Spleen (tissue), 11 donors: ENCODE results near the gene TCP10L. TPM values are rescaled to one million over a fixed set of nuclear protein-coding genes. Genes with fewer than 3 reads are reported as not detected.

Experiments used
- DNase-seq: peaks from one replicate; pipeline ENCODE4 v3.0.0-alpha.2; 2020
- H3K27ac ChIP-seq, 8 donors: fragments of 200-600 bp; sonication (generic) in 7 of 8; 1 replicate in 4 of 8; 2 replicates in 4 of 8; pipeline versions ENCODE4 v1.5.0 to v1.8.0; 2016 to 2021; ENCODE audit warnings: inconsistent platforms in 4 of 8, mild to moderate bottlenecking in 4 of 8, moderate library complexity in 1 of 8
- H3K27me3 ChIP-seq, 7 donors: fragments of 200-600 bp; sonication (generic) in 6 of 7; replicated peaks in 1 of 7; 1 replicate in 4 of 7; 2 replicates in 3 of 7; pipeline versions ENCODE4 v1.5.0 to v1.8.0; 2016 to 2021; ENCODE audit warnings: inconsistent platforms in 3 of 7, mild to moderate bottlenecking in 1 of 7
- H3K36me3 ChIP-seq, 6 donors: fragments of 200-600 bp; sonication (generic) in 5 of 6; 1 replicate in 4 of 6; 2 replicates in 2 of 6; pipeline versions ENCODE4 v1.5.0 to v1.8.0; 2016 to 2021; ENCODE audit warnings: inconsistent platforms in 2 of 6
- H3K4me1 ChIP-seq, 6 donors: fragments of 200-600 bp; sonication (generic) in 5 of 6; 1 replicate in 3 of 6; 2 replicates in 3 of 6; pipeline versions ENCODE4 v1.5.0 to v1.8.0; 2016 to 2021; ENCODE audit warnings: inconsistent platforms in 3 of 6
- H3K4me3 ChIP-seq, 8 donors: fragments of 200-600 bp; sonication (generic) in 7 of 8; 1 replicate in 4 of 8; 2 replicates in 4 of 8; pipeline versions ENCODE4 v1.5.0 to v1.8.0; 2016 to 2021; ENCODE audit warnings: inconsistent platforms in 4 of 8, mild to moderate bottlenecking in 4 of 8, moderate library complexity in 2 of 8
- H3K9me3 ChIP-seq, 8 donors: fragments of 200-600 bp; sonication (generic) in 7 of 8; 1 replicate in 4 of 8; 2 replicates in 4 of 8; pipeline versions ENCODE4 v1.5.0 to v1.8.0; 2016 to 2021; ENCODE audit warnings: inconsistent platforms in 4 of 8
- CTCF ChIP-seq, 11 experiments: fragments of 200-600 bp in 7 of 11; fragments of 450-650 bp in 4 of 11; sonication (generic) in 4 of 11; IDR thresholded peaks in 8 of 11; conservative IDR thresholded peaks in 3 of 11; 1 replicate in 7 of 11; 2 replicates in 4 of 11; pipeline versions ENCODE4 v1.4.0 to v1.8.0; 2016 to 2021; ENCODE audit warnings: antibody characterized with exemption in 11 of 11, inconsistent platforms in 4 of 11, mild to moderate bottlenecking in 1 of 11
- POLR2A ChIP-seq, 3 donors: fragments of 450-650 bp; IDR thresholded peaks; one replicate each; pipeline ENCODE4 v1.5.1; 2017; ENCODE audit warnings: antibody characterized with exemption in 3 of 3, mild to moderate bottlenecking in 1 of 3
- POLR2AphosphoS5 ChIP-seq, 3 donors: sonication (generic); formaldehyde crosslinking; IDR thresholded peaks; one replicate each; pipeline ENCODE4 v1.5.1; 2017; ENCODE audit warnings: antibody characterized with exemption in 3 of 3
- WGBS, 5 donors: extraction: QIAGEN DNeasy Blood & Tissue Kit in 3 of 5; methylation state at CpG; one replicate each; pipeline versions ENCODE4 v1.1.5 to v1.1.7; 2013 to 2018; 5-methylcytosine and 5-hydroxymethylcytosine counted together
- intact Hi-C: fragments of 100-400 bp; cut with DNase I; formaldehyde crosslinking; loops from one replicate; pipeline ENCODE4 v1.15.0; 2023; ENCODE audit warnings: low total_unique reads
- polyA plus RNA-seq, 3 donors: library from polyadenylated mRNA; stranded (reverse); fragments of 200-250 nt; gene quantifications; one replicate each; pipeline ENCODE4 v1.2.1, GENCODE V29; 2013
- total RNA-seq, 7 donors: library from RNA; depleted of rRNA in 3 of 7; stranded (reverse); fragments of >200 nt in 3 of 7; fragmentation: NEBNext Ultra II Directional in 4 of 7; extraction: Animal tissue kit (Norgen Biotek cat#: 25700) in 4 of 7; gene quantifications; one replicate each; pipeline versions ENCODE4 v1.1.0 to v1.2.1, GENCODE V29; 2016 to 2021
- donor health status: healthy with polysubstance abuse.
- donor health status: DM: no; HTN: no; CAD: no; lungs with moderate emphysema.
- donor health status: DM: no; HTN: no; CAD: no.
- donor health status: Bipolar disorder and iron deficiency.
- donor health status: healthy.
- donor health status: DM: no; HTN: no; CAD: no.
- donor health status: DM: yes; HTN: yes; CAD: no.

TCP10L gene
- total and polyA plus RNA-seq, 10 donors, result 0.42 to 1.6 (median 0.64) TPM; not detected in 2

GRCh38 chr21:32581732-32582131 is 3.6 kb downstream of the TCP10L start:
- Histone ChIP-seq H3K27ac (no peak overlapping the region), H3K9me3 (no peaks in the 10 kb centered on the region), H3K4me3 (no peak overlapping the region), H3K4me1 (no peaks in the 10 kb centered on the region), H3K27me3 (no peaks in the 10 kb centered on the region), H3K36me3 (no peaks in the 10 kb centered on the region)
- WGBS, 5 donors, result 90 to 95% (median 94%) methylated on average over 13 of the region's 13 CpGs
- intact Hi-C loops, result no loop called here
- no peak for DNase-seq
- TF ChIP-seq POLR2A (IDR thresholded peaks at IDR 0.05), result no peak
- no peak for TF ChIP-seq POLR2AphosphoS5 (IDR thresholded peaks at IDR 0.05)
- TF ChIP-seq CTCF (IDR thresholded peaks at IDR 0.05 in 8 of 11, conservative IDR thresholded peaks at IDR 0.05 in 3 of 11), result no peak

GRCh38 chr21:32580949-32581348 is 4.4 kb downstream of the TCP10L start:
- intact Hi-C loops, result no loop called here
- TF ChIP-seq CTCF (IDR thresholded peaks at IDR 0.05 in 8 of 11, conservative IDR thresholded peaks at IDR 0.05 in 3 of 11), result no peak
- no peak for TF ChIP-seq POLR2A (IDR thresholded peaks at IDR 0.05)
- no peak for TF ChIP-seq POLR2AphosphoS5 (IDR thresholded peaks at IDR 0.05)
- DNase-seq, result no peak
- no peaks in the 10 kb centered on the region for H3K27me3 ChIP-seq
- no peaks in the 10 kb centered on the region for H3K36me3 ChIP-seq
- no peaks in the 10 kb centered on the region for H3K9me3 ChIP-seq
- WGBS, 5 donors, result 85 to 97% (median 90%) methylated on average over 13 of the region's 13 CpGs
- no peak overlapping the region for H3K27ac ChIP-seq
- H3K4me3 ChIP-seq, result no peak overlapping the region
- no peaks in the 10 kb centered on the region for H3K4me1 ChIP-seq

GRCh38 chr21:32578107-32578691 is 7.1 kb downstream of the TCP10L start:
- TF ChIP-seq POLR2AphosphoS5 (IDR thresholded peaks at IDR 0.05), result no peak
- no peak for TF ChIP-seq CTCF (IDR thresholded peaks at IDR 0.05 in 8 of 11, conservative IDR thresholded peaks at IDR 0.05 in 3 of 11)
- no peak for TF ChIP-seq POLR2A (IDR thresholded peaks at IDR 0.05)
- Histone ChIP-seq H3K4me1 (no peaks in the 10 kb centered on the region), H3K4me3 (no peak overlapping the region), H3K27me3 (no peaks in the 10 kb centered on the region), H3K36me3 (no peaks in the 10 kb centered on the region), H3K9me3 (no peaks in the 10 kb centered on the region), H3K27ac (no peak overlapping the region)
- WGBS, 5 donors, result 65 to 80% (median 76%) methylated on average over 11 to 15 of the region's 15 CpGs
- DNase-seq, result no peak
- intact Hi-C loops, result loop anchor here (10.0 kb wide), 1 partner anchor 173 kb away; no protein-coding TSS in a partner anchor

GRCh38 chr21:32576011-32576410 is 9.3 kb downstream of the TCP10L start:
- H3K27me3 ChIP-seq, result peaks cover 0 to 5% (median 0%) of the 10 kb centered on the region in 7 donors
- H3K36me3 ChIP-seq, result no peaks in the 10 kb centered on the region
- DNase-seq, result no peak
- H3K4me1 ChIP-seq, result no peaks in the 10 kb centered on the region
- no peak for TF ChIP-seq POLR2AphosphoS5 (IDR thresholded peaks at IDR 0.05)
- H3K4me3 ChIP-seq, result no peak overlapping the region
- no peaks in the 10 kb centered on the region for H3K9me3 ChIP-seq
- 93 to 99% (median 94%) methylated on average over 10 to 11 of the region's 11 CpGs for WGBS, 5 donors
- intact Hi-C loops, result loop anchor here (10.0 kb wide), 1 partner anchor 171 kb away; no protein-coding TSS in a partner anchor
- H3K27ac ChIP-seq, result no peak overlapping the region
